Gastrocnemius medialis (tissue), 4 donors: Measurements from ENCODE around the gene TAF3.

Experiments used
- POLR2A ChIP-seq, 2 donors: fragments of 450-650 bp; IDR thresholded peaks; one replicate each; pipeline ENCODE4 v1.6.1; 2017; ENCODE audit warnings: antibody characterized with exemption in 2 of 2, mild to moderate bottlenecking in 2 of 2, moderate library complexity in 2 of 2
- TF ChIP-seq, protein P1 (sequence below), 5 experiments: fragments of 450-650 bp in 3 of 5; fragments of 200-600 bp in 2 of 5; sonication (generic) in 2 of 5; IDR thresholded peaks in 4 of 5; conservative IDR thresholded peaks in 1 of 5; 1 replicate in 4 of 5; 2 replicates in 1 of 5; pipeline ENCODE4 v1.5.1; 2016 to 2019; ENCODE audit warnings: antibody characterized with exemption in 5 of 5, mild to moderate bottlenecking in 3 of 5, moderate library complexity in 3 of 5

DNA sequence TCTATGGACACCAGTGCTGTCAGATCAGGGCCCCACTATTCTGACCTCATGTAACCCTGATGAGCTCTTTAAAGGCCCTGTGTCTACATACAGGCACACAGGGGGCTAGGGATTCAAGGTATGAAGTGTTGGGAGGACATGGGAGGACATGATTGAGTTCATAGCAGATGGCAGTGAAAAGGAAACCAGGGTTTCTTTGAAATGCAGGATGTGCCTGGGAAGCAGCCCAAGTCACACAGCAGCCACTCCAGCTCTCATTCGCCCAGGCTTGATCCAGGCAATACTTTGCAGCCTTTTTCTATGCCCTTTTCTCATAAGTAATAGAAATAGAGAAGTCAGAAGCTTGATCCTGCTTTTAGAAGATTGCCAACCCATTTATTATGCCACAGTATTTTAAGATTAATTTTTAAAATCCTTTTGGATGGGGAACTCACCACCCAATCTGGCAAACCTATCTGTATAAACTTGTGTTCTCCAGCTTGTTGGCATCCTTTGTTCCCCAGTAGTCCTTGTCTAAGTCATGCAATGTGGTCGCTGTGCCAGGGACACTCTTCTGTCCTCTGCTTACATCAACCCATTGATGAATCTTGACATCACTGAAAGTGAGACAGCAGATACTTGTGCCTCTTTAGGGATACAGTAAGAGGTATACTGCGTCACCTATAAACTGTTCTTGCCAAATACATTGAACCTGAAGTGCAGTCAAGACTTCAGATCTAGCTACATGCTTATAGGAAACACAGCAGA, 95.0 kb downstream of the TAF3 start:
- TF ChIP-seq, protein P1, sequence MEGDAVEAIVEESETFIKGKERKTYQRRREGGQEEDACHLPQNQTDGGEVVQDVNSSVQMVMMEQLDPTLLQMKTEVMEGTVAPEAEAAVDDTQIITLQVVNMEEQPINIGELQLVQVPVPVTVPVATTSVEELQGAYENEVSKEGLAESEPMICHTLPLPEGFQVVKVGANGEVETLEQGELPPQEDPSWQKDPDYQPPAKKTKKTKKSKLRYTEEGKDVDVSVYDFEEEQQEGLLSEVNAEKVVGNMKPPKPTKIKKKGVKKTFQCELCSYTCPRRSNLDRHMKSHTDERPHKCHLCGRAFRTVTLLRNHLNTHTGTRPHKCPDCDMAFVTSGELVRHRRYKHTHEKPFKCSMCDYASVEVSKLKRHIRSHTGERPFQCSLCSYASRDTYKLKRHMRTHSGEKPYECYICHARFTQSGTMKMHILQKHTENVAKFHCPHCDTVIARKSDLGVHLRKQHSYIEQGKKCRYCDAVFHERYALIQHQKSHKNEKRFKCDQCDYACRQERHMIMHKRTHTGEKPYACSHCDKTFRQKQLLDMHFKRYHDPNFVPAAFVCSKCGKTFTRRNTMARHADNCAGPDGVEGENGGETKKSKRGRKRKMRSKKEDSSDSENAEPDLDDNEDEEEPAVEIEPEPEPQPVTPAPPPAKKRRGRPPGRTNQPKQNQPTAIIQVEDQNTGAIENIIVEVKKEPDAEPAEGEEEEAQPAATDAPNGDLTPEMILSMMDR (IDR thresholded peaks at IDR 0.05 in 4 of 5, conservative IDR thresholded peaks at IDR 0.05 in 1 of 5), result no peak
- TF ChIP-seq POLR2A (IDR thresholded peaks at IDR 0.05), result no peak
